Esophagus muscularis mucosa (tissue), 3 donors: Measurements from ENCODE around the gene MGAT5B.

ENCODE experiments used
- CTCF ChIP-seq, 3 experiments: fragments of 200-600 bp in 2 of 3; fragments of 450-650 bp in 1 of 3; sonication (generic) in 2 of 3; IDR thresholded peaks; one replicate each; pipeline ENCODE4 v1.5.1; 2017 to 2019; ENCODE audit warnings: antibody characterized with exemption in 3 of 3, mild to moderate bottlenecking in 2 of 3, moderate library complexity in 1 of 3
- POLR2A ChIP-seq: fragments of 450-650 bp; IDR thresholded peaks from one replicate; pipeline ENCODE4 v1.6.1; 2017; ENCODE audit warnings: antibody characterized with exemption, moderate library complexity, mild to moderate bottlenecking, low read depth

- TF ChIP-seq POLR2A (no peak), CTCF (IDR thresholded peaks at IDR 0.05) (no peak)
Measured at GRCh38 chr17:76904116-76904515, 35.9 kb downstream of the MGAT5B start.
